Measurements from ENCODE around the gene IP6K2. TPM values are rescaled to one million over a fixed set of nuclear protein-coding genes. Genes with fewer than 3 reads are reported as not detected.

Gene IP6K2
- polyA plus RNA-seq, 3 donors from 2014 or later: 55.5 to 82.3 (median 63.7) TPM

DNA sequence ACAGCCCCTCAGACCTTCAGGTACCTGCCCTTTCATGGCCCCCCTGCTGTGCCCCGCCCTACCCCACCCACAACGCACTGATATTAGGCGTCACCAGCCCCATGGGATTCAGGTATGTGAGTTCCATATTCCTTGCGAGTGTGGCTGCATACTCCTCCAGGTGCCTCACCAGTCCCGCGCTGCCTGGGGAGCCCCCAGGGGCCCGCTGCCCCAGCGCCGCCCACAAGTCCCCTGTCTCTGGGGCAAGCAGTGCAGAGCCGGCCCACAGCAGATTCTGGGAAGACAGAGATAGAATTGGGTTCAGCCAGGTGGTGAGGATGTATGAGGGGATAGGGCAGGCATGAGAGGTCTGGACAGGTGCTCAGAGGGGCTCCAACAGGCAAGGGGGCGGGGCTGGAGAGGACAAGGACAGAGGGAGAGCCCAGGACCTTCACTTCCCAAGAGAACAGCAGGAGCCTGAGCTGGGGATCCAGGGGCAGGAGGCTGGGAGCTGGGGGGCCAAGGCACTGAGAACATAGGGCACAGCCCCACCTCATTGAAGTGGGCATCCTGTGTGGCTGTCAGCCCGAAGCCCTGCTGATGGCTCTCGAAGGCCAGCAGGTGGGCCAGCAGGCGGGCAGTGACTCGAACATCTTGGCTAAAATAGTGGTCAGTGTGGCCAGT, 68.7 kb downstream of the IP6K2 start:
- Mint-ChIP-seq H3K27me3 (ENCODE audit: low read depth in 3 of 3) (peaks cover 0 to 2% (median 0%) of the 10 kb centered on the region in 3 donors), H3K27ac (no peak overlapping the region), H3K9me3 (no peaks in the 10 kb centered on the region), H3K4me1 (no peaks in the 10 kb centered on the region), H3K4me3 (no peak overlapping the region), H3K36me3 (no peaks in the 10 kb centered on the region)
- no peak for DNase-seq

DNA sequence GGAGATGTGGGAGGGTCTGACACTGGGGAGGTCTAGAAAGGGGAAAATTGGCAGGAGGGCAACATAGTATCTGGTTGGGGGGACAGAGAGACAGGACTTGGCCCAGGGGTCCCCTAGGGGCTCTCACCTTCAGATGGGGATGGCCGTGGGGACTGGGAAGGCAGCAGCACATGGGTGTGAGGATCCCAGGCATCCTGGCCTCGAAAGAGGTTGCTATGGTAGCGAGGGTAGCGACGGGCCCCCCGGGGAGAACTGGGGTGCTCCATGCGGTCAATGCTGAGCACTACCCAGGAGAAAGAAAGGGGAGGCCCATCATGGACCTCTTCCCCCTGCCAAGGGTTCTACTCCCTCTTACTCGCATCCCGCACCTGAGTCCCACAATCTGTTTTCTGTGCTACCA, 69.3 kb downstream of the IP6K2 start:
- peaks cover 0 to 2% (median 0%) of the 10 kb centered on the region in 3 donors for H3K27me3 Mint-ChIP-seq (ENCODE audit: low read depth in 3 of 3)
- H3K27ac Mint-ChIP-seq: no peak overlapping the region
- H3K4me3 Mint-ChIP-seq: no peak overlapping the region
- DNase-seq: no peak
- H3K4me1 Mint-ChIP-seq: no peaks in the 10 kb centered on the region
- no peaks in the 10 kb centered on the region for H3K36me3 Mint-ChIP-seq
- no peaks in the 10 kb centered on the region for H3K9me3 Mint-ChIP-seq

DNA sequence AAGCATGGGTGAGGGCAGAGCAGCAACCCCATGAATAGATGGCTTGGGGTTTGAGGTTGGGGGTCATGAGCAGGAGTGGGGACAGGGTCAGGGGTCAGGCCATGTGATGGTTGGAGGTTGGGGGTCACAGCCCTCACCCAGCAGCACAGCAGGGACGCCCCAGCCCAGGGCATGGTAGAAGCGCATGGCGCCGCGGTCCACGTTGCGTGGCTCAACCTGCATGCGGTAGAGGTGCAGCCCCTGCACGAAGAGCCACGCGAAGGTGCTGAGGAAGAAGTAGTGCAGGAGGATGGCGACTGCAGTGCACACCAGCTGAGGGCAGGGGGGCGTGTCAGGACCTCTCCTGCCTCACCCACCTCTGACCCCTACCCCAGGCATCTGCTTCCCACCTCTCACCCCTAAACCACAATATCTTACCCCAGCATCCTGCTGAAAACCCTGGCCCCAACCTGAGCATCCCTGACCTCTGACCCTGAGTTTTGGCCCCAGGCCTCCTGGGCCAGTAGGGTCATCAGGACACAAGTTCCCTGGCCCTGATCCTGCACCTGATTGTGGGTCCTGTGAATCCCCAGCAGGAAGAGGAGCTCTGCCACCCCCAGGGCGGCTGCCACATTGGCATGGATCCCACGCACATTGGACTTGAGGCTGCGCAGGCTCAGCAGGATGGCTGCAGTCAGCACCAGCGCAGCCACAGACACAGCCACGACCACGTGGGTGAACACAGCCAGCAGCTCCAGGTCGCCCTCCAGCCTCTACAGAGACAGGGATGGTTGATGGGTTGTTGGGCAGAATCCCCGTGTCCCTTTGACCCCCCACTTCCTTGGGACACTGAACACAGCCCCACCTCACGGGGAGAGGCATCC, 71.9 kb downstream of the IP6K2 start:
- Mint-ChIP-seq H3K9me3 (no peaks in the 10 kb centered on the region), H3K27ac (no peak overlapping the region), H3K4me3 (no peak overlapping the region), H3K4me1 (no peaks in the 10 kb centered on the region), H3K36me3 (no peaks in the 10 kb centered on the region), H3K27me3 (ENCODE audit: low read depth in 3 of 3) (peaks cover 0 to 3% (median 0%) of the 10 kb centered on the region in 3 donors)
- DNase-seq: no peak

DNA sequence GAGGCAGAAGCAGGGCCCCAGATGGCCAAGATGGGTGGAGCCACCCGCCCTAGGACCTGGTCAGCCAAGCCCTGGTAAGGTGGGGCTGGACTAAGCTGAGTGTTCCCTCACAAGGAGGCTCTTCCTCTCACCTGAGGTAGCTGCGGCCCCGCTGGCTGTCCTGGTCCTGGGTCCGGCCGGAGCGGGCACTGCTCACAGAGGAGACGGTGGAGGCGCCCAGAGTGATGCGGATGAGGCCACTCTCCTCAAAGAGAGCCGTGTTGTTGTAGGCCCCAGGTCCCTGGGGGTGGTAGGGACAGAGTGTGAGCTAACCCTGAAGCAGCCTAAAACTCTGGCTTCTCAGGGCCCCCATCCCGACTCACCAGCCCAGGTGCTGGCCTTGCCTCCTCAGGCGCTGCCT, 74.4 kb downstream of the IP6K2 start:
- H3K36me3 Mint-ChIP-seq: no peaks in the 10 kb centered on the region
- H3K27me3 Mint-ChIP-seq (ENCODE audit: low read depth in 3 of 3): peaks cover 0 to 3% (median 0%) of the 10 kb centered on the region in 3 donors
- H3K4me1 Mint-ChIP-seq: peaks cover 0 to 2% of the 10 kb centered on the region in 2 donors
- no peak overlapping the region for H3K4me3 Mint-ChIP-seq
- DNase-seq: no peak
- H3K9me3 Mint-ChIP-seq: no peaks in the 10 kb centered on the region
- H3K27ac Mint-ChIP-seq: no peak overlapping the region

- Mint-ChIP-seq H3K4me3 (no peak overlapping the region), H3K27ac (no peak overlapping the region), H3K9me3 (no peaks in the 10 kb centered on the region), H3K27me3 (ENCODE audit: low read depth in 3 of 3) (peaks cover 0 to 3% (median 0%) of the 10 kb centered on the region in 3 donors), H3K4me1 (peaks cover 7 to 11% of the 10 kb centered on the region in 2 donors), H3K36me3 (no peaks in the 10 kb centered on the region)
- DNase-seq: no peak
Measured at GRCh38 chr3:48641396-48641795, 75.6 kb downstream of the IP6K2 start.

DNA sequence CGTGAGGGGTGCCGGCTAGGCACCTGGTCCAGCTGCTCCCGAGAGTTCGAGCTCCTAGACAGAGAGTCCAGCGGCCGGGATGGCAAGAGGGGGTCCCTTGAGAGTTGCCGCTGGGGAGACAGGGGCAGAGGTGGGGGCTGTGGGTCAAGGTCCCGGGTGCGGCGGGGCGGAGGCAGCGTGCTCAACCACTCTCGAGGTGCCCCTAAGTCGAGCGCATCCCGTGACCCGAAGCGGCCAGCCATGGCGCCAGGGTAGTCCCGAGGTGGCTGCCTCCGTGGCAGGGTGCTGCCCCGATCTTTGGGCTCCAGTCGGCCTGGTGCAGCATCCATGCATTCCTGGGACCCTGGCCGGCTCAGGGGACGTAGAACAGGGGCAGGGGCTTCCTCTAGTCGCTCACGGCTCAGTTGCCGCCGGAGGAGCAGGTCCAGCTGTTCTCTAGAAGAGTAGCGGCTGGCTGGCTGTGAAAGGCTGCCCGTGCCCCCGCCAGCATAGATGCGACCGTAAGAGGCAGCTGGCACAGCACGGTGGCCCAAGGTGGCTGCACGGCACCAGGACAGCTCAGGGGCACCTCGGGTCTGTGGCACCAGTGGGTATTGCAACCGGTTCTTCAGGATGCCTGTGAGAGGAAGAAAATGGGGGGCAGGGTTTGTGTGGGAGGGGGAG, 76.9 kb downstream of the IP6K2 start:
- peaks cover 0 to 3% (median 0%) of the 10 kb centered on the region in 3 donors for H3K27me3 Mint-ChIP-seq (ENCODE audit: low read depth in 3 of 3)
- H3K36me3 Mint-ChIP-seq: no peaks in the 10 kb centered on the region
- H3K4me3 Mint-ChIP-seq: no peak overlapping the region
- H3K9me3 Mint-ChIP-seq: no peaks in the 10 kb centered on the region
- no peak for DNase-seq
- H3K4me1 Mint-ChIP-seq: peaks cover 17% of the 10 kb centered on the region in 2 donors
- H3K27ac Mint-ChIP-seq: no peak overlapping the region

Other genes with a start within 250 kb of the IP6K2 start
- gene SHISA5, start 213.0 kb downstream of the IP6K2 start, polyA plus RNA-seq: 100 to 1,000 TPM; 351 to 618 (median 505) TPM
- gene PFKFB4, start 160.4 kb downstream of the IP6K2 start, polyA plus RNA-seq: under 1 TPM in 2 of 3 donors, not detected in 1; 0.17 to 0.78 TPM
- gene UCN2, start 153.4 kb downstream of the IP6K2 start, polyA plus RNA-seq: not detected
- gene COL7A1, start 121.9 kb downstream of the IP6K2 start, polyA plus RNA-seq: not detected
- 100 to 1,000 TPM; 189 to 544 (median 231) TPM for gene UQCRC1, start 107.6 kb downstream of the IP6K2 start, polyA plus RNA-seq
- not detected for gene TMEM89, start 95.5 kb downstream of the IP6K2 start, polyA plus RNA-seq
- gene SLC26A6, start 81.8 kb downstream of the IP6K2 start, polyA plus RNA-seq: 1 to 10 TPM; 2.2 to 7.8 (median 5.1) TPM
- gene CELSR3, start 54.3 kb downstream of the IP6K2 start, polyA plus RNA-seq: under 1 TPM in 2 of 3 donors, not detected in 1; 0.46 to 0.48 TPM
- 1 to 10 TPM; 4.8 to 8.7 (median 5.6) TPM for gene NCKIPSD, start 31.3 kb downstream of the IP6K2 start, polyA plus RNA-seq
- gene PRKAR2A, start 130.7 kb upstream of the IP6K2 start, polyA plus RNA-seq: 10 to 100 TPM; 16.0 to 21.4 (median 17.9) TPM
- gene SLC25A20, start 181.7 kb upstream of the IP6K2 start, polyA plus RNA-seq: 100 to 1,000 TPM in 2 of 3 donors, 10 to 100 TPM in 1; 100.0 to 254 (median 100) TPM
- 100 to 1,000 TPM; 171 to 224 (median 177) TPM for gene ARIH2, start 201.6 kb upstream of the IP6K2 start, polyA plus RNA-seq